Mucosa of descending colon (tissue), 3 donors: ENCODE data around the gene WNT6. TPM values are rescaled to one million over a fixed set of nuclear protein-coding genes. Genes with fewer than 3 reads are reported as not detected.
A peak's percentile ranks its signal among the peaks of the same experiment; 100 is the strongest.

ENCODE experiments used
- ATAC-seq: fragments of 200-7000 bp; cut with Tn5 transposase; one replicate; pipeline ENCODE4 v1.9.1; 2020; ENCODE audit warnings: mild to moderate bottlenecking, moderate library complexity
- DNase-seq, 3 donors: peaks; one replicate each; pipeline ENCODE4 v3.0.0-alpha.2; 2020
- H3K36me3 ChIP-seq: fragments of 200-600 bp; one replicate; pipeline ENCODE4 v1.8.0; 2021; ENCODE audit warnings: low read depth, mild to moderate bottlenecking
- H3K4me1 ChIP-seq: fragments of 200-600 bp; one replicate; pipeline ENCODE4 v1.8.0; 2021; ENCODE audit warnings: low read depth, mild to moderate bottlenecking
- H3K4me3 ChIP-seq: fragments of 200-600 bp; one replicate; pipeline ENCODE4 v1.8.0; 2021; ENCODE audit warnings: mild to moderate bottlenecking
- H3K9me3 ChIP-seq: fragments of 200-600 bp; one replicate; pipeline ENCODE4 v1.8.0; 2021; ENCODE audit warnings: mild to moderate bottlenecking
- intact Hi-C, 2 donors: fragments of 100-400 bp; cut with DNase I in 1 of 2; cut with micrococcal nuclease in 1 of 2; formaldehyde crosslinking; loops; one replicate each; pipeline versions ENCODE4 v1.11.0 to v1.11.1; 2022; cut with DNase I, micrococcal nuclease
- total RNA-seq, 3 donors: library from RNA; stranded (reverse); fragmentation: NEBNext Ultra II Directional in 2 of 3; extraction: Animal tissue kit (Norgen Biotek cat#: 25700) in 2 of 3; gene quantifications; one replicate each; pipeline versions ENCODE4 v1.2.1 to v1.2.4, GENCODE V29; 2021 to 2023
- TF ChIP-seq, protein P1 (sequence below): fragments of 200-600 bp; IDR thresholded peaks from one replicate; pipeline ENCODE4 v1.8.0; 2022; ENCODE audit warnings: antibody characterized with exemption, mild to moderate bottlenecking
- donor health status: DM: no; HTN: no; CAD: no; lungs with moderate emphysema.
- donor health status: DM: no; HTN: no; CAD: no.
- donor health status: DM: no; HTN: yes; CAD: no.

WNT6 gene
- total RNA-seq, 3 donors from 2014 or later: 0.39 to 5.7 (median 0.41) TPM

DNA sequence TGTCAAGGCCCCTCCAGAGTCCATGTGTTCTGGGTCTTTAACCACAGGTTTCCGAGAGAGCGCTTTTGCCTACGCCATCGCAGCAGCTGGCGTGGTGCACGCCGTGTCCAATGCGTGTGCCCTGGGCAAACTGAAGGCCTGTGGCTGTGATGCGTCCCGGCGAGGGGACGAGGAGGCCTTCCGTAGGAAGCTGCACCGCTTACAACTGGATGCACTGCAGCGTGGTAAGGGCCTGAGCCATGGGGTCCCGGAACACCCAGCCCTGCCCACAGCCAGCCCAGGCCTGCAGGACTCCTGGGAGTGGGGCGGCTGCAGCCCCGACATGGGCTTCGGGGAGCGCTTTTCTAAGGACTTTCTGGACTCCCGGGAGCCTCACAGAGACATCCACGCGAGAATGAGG lies 30.3 kb downstream of the WNT6 start:
- TF ChIP-seq, protein P1, sequence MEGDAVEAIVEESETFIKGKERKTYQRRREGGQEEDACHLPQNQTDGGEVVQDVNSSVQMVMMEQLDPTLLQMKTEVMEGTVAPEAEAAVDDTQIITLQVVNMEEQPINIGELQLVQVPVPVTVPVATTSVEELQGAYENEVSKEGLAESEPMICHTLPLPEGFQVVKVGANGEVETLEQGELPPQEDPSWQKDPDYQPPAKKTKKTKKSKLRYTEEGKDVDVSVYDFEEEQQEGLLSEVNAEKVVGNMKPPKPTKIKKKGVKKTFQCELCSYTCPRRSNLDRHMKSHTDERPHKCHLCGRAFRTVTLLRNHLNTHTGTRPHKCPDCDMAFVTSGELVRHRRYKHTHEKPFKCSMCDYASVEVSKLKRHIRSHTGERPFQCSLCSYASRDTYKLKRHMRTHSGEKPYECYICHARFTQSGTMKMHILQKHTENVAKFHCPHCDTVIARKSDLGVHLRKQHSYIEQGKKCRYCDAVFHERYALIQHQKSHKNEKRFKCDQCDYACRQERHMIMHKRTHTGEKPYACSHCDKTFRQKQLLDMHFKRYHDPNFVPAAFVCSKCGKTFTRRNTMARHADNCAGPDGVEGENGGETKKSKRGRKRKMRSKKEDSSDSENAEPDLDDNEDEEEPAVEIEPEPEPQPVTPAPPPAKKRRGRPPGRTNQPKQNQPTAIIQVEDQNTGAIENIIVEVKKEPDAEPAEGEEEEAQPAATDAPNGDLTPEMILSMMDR: no peak
- H3K9me3 ChIP-seq: no peaks in the 10 kb centered on the region
- DNase-seq (no peak), ATAC-seq (no peak)
- no peak overlapping the region for H3K4me3 ChIP-seq
- H3K4me1 ChIP-seq: peaks cover 11% of the 10 kb centered on the region
- no peaks in the 10 kb centered on the region for H3K36me3 ChIP-seq
- intact Hi-C loops: no loop called here

GRCh38 chr2:218890369-218890768 lies 30.8 kb downstream of the WNT6 start:
- no peak for DNase-seq

GRCh38 chr2:218891275-218892135 lies 31.9 kb downstream of the WNT6 start:
- DNase-seq (no peak), ATAC-seq (no peak)
- intact Hi-C loops: no loop called here
- Histone ChIP-seq H3K36me3 (no peaks in the 10 kb centered on the region), H3K4me1 (peaks cover 14% of the 10 kb centered on the region), H3K9me3 (no peaks in the 10 kb centered on the region), H3K4me3 (no peak overlapping the region)
- TF ChIP-seq, protein P1: no peak

More at GRCh38 chr2:218890369-218890768, 30.8 kb downstream of the WNT6 start:
- Histone ChIP-seq H3K4me1 (peaks cover 11% of the 10 kb centered on the region), H3K36me3 (no peaks in the 10 kb centered on the region), H3K4me3 (no peak overlapping the region), H3K9me3 (no peaks in the 10 kb centered on the region)
- intact Hi-C loops: no loop called here
- TF ChIP-seq, protein P1: no peak
- ATAC-seq: no peak

GRCh38 chr2:218892693-218893348 lies 33.2 kb downstream of the WNT6 start:
- ATAC-seq: peak; percentile 91
- TF ChIP-seq, protein P1: peak; percentile 54
- H3K4me1 ChIP-seq: peaks cover 21% of the 10 kb centered on the region
- H3K36me3 ChIP-seq: no peaks in the 10 kb centered on the region
- peak; percentile 81 to 93 (median 87) for DNase-seq
- no peaks in the 10 kb centered on the region for H3K9me3 ChIP-seq
- no peak overlapping the region for H3K4me3 ChIP-seq
- intact Hi-C loops: no loop called here

GRCh38 chr2:218893349-218894150 lies 33.9 kb downstream of the WNT6 start:
- ATAC-seq (no peak), DNase-seq (no peak)
- H3K36me3 ChIP-seq: no peaks in the 10 kb centered on the region
- no peaks in the 10 kb centered on the region for H3K9me3 ChIP-seq
- TF ChIP-seq, protein P1: no peak
- H3K4me1 ChIP-seq: peaks cover 28% of the 10 kb centered on the region
- intact Hi-C loops: no loop called here
- H3K4me3 ChIP-seq: no peak overlapping the region
